NCI-H2107 treated with DMSO at 0.1 percent for 48 hours (cell line): Measurements from ENCODE around the gene DIO3.
"Not testable (repeated sequence)": the region's sequence is repeated elsewhere in the genome, so short reads cannot be mapped to it uniquely, and the experiment has no call there.

Source experiments
- DNase-seq: peaks from one replicate; lab custom pipeline; 2025; ENCODE audit not compliant: unreplicated experiment; lab: John Stamatoyannopoulos, UW

Gene DIO3

DNA sequence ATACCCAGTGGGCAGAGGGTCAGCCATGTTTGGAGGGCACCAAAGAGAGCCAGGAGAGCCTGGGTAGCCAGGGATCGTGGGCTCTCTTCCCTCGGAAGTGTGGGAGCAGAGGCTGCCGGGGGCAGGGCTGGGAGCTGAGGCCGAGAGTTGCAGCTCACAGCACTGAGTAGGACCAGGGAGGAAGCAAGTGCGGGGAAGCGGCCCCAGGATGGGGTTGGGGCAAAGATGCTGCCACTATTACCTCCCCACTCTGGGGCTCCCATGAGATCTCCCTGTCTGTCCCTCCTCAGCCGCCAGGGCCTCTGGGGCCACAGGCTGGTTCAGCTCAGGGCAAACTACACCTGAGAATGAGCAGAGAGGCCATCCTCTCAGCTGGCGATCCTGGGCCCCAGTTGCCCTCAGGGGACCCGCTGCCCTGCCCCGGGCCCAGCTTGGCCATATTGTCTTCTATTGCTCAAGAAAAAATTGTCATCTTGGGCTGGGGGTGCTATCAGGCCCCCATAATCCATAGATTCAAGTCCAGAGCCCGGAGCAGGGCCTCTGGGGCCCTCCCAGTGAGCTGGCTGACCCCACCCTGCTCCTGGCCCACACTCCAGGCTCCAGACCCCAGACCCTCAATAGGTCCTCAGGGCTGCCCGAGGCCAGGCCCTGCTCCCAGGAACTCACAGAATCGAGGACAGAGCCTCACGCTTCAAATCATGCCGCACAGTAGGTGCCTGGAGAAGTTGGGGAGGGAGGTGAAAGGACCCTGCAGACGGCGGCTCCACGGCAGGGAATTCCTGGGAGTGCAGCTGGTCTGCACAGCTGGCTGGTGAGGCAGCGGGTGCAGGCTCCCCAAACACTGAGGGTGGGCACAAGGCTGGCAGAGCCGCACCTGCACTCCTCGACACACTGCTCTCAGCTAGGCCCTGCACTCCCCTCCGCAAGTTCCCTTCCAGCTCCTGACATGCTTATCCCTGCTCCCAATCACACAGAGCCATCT lies 20.5 kb upstream of the DIO3 start:
- no peak for DNase-seq

DNA sequence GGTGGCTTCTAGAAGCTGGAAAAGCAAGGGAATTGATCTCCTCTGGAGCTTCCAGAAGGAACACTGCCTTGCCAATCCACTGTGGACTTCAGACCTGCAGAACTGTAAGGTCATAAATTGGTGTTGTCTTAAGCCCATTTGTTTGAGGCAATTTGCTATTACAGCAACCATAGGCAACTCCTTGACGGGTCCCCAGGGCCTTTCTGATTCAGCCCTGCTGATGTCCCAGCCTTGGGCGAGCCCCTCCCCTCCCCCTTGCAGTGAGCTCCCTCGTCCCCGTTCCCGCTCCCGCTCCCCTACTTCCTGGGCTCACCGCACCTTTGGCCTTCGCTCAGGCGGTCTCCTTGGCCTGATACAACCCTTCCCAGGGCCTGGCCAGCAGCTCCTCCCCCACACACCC lies 18.9 kb upstream of the DIO3 start:
- DNase-seq = no peak

DNA sequence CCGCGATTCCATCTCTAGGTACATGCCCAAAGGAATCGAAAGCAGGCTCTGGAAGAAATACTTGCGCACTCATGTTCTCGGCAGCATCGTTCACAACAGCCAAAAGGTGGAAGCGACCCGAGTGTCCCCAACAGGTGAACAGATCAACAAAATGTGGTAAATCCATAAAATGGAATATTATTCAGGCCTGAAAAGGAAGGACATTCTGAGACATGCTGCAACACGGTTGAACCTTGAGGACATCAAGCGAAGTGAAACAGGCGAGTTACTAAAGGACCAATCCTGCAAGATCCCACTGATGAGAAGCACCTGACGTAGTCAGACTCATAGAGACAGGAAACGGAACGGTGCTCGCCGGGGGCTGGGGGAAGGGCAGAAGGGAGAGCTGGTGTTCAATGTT lies 17.5 kb upstream of the DIO3 start:
- DNase-seq = no peak

DNA sequence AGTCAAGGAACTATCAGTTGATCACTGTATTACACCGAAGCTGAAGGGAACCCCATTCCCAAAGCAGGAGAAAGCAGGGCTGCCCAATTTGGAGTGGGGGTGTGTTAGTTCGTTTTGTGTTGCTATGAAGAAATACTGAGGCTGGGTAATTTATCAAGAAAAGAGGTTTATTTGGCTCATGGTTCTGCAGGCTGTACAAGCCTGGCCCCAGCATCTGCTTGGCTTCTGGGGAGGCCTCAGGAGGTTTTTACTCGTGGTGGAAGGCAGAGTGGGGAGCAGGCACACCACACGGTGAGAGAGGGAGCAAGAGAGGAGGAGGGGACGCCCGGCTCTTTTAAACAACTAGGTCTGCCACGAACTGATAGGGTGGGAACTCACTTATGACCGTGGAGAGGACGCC lies 16.7 kb upstream of the DIO3 start:
- DNase-seq = no peak

DNA sequence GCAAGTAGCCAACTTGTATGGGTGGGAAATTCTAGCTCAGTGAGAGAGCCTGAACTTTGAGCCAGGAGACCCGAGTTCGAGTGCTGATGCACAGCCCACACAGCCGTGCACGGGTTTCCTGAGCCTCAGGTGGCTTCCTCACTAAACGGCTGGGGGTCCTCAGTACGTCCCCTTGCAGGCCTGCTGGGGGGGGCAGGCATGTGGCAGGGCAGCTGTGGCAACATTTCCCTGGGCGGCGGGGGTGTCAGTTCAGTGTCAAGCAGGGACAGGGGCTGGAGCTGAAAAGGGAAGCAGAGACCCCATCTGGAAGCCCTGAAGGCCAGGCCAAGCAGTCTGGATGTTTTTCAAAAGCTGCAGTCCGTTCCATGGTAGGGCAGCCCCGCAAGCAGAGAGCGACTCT lies 14.6 kb upstream of the DIO3 start:
- DNase-seq = no peak

DNA sequence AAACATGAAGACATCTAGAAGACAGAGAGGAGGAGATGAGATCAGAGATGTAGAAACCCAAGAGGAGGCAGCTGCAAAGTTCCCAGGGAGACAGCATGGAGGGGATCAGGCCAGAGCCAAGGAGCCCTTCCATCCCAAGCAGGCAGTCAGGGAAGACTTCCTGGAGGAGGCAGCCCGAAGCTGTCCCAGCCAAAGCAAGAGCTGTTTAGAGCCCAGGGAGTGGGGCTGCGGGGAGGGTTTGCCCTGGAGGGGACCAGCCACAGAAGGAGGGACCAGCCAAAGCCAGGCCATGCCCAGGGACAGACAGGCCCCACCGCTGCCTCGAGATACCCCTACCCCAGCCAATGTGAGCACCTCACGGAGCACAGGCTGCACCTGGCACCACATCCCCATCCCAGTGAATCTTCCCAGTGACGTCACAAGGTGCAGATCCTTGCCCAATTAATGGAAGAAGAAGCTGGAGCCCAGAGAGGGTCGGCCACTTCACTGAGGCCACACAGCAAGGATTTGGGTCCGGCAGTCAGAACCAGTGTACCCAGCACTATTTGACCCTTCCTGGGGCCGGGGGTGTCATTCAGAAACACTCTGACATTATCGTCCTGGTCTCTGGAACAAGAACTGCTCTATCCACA lies 14.1 kb upstream of the DIO3 start:
- DNase-seq = no peak

DNA sequence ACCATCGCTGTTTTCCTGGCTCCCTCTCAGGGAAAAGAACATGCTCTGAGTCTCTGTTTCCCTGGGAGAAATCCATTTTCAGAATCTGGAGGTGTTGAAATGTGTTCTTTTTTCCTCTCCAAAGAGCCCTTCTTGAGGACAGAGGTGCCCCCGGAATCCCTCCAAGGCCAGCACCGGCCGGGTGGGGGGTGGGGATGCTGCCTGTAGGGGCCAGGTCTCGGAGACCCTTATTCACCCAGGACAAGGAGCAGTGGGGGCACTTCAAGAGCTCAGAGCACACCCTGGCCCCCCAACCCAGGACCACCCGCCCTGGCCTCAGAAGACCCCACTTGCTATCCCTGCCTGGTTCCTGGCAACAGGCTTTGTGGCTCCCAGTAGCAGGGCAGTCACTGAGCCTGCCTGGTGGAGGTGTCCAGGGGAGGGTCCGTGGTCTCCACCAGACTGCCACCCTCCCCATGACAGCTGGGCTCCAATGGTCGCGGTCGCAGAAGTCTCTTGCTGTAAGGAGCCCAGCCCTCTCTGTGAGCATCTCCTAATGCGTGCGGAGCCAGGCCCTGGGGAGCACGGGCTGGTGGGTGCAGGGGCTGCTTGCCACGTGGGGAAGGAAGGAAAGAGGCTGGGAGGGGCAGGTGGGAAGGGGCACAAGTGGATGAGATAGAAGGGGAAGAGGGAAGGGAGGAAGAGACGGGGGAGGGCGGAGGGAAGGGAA lies 13.2 kb upstream of the DIO3 start:
- no peak for DNase-seq

DNA sequence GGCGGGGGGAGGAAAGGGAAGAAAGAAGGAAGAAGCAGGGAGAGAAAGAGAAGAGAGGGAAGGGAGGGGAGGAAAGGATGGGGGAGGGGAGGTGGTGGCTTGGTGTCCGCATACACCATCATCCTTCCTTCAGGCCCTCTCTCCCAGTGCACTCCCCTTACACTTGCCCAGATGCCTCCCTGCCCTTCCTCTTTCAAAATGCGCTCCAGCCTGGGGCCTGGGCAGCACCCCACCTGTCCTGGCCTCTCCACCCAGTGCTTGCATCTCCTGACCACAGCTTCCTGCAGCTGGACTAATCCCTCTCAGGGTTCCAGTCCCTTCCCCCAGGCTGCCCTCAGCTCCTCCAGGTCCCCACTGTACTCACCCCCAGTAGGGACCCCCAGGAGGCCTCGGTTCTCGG lies 12.6 kb upstream of the DIO3 start:
- DNase-seq = no peak

DNA sequence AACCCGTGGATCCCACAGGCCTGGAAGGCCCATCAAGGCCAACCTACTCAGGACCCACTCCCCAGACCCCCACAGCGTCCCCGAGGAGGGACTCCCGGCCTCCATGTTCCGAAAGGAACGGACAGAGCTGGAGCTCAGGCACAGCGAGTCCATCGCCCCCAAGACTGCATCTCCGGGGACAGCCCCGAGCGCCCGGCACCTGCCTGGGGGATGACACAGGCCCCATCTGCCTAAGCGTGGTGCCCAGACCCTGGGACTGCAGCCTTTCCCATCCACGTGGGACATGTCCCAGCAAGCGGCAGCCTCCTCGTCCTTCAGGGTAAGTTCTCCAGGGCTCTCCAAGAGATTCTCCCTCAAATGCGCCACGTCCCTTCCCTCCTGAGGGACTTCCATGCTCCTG lies 12.1 kb upstream of the DIO3 start:
- no peak for DNase-seq

DNA sequence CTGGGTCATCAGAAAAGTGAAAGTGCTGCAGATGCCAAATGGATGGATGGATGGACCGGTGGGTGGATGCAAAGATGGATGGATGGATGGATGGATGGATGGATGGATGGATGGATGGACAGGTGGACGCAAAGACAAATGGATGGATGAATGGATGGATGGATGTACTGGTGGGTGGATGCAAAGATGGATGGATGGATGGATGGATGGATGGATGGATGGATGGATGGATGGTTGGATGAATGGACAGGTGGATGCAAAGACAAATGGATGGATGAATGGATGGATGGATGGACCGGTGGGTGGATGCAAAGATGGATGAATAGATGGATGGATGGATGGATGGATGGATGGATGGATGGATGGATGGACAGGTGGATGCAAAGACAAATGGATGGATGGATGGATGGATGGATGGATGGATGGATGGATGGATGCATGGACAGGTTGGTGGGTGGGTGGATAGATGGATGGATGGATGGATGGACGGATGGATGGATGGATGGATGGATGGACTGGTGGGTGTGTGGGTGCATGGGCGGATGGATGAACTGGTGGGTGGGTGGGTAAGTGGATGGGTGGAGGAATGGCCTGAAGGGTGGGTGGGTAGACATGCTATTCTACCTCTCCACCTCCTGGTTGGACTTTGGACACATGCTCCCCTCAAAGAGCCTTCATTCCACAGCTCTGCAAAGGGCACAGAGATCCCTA lies 10.9 kb upstream of the DIO3 start:
- DNase-seq = not testable (repeated sequence)

DNA sequence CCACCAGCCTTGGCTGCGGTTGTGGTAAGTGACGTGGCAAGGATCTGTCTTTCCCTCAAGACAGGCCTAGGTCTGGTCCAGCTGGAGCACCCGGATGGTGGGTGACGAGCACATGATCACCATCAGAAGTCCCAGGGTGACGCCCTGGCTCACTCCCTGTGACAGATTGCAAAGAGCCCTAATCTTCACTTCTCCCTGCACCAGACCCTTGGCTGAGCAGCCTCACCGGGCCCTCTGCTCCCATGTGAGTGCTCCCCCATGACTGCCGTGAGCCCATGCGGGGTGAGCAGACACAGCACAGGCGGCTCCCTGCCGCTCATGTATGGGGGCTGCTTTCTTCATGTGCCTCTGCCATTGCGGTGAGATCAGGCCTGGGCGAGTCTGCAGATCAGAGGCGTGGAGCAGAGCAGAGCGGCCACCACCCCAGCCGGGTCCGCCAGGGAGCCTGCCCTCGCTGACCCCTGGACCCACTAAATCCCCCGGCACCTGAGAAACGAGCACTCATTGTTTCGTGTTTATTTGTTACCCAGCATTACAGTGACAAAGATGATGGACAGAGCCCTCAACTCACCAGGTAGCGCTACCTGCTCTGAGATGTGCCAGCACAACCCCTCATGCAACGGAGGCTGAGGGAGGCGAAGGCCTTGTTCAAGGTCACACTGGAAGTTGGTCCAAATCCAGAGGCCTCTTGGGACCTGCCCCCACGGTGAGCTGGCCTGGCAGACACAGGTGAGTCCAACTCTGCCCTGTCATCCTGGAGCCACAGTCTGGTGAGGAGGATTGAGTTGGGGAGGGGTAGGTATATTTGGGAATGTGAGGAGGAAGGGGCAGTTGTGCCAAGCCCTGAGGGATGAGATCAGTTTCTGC lies 9.3 kb upstream of the DIO3 start:
- no peak for DNase-seq

DNA sequence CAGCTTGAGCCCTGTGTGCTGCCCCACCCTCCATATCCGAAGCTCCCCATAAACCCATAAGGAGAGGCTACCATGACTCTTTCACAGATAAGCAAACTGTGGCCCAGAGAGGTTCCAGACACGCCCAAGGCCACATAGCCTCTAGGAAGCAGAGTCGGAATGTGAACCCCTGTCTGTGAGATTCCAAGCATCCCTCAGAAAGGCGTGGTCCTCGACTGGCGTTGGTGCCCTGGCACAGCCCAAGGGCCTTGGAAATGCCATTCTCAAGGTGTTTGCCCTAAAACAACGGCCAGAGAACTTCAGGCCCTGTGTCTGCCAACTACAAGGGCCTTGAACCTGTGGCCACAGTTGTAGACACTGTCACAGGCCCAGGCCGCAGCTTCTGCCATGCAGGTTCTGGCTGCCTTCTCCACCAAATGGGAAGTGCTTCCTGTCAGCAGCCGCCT lies 8.5 kb upstream of the DIO3 start:
- DNase-seq = no peak

DNA sequence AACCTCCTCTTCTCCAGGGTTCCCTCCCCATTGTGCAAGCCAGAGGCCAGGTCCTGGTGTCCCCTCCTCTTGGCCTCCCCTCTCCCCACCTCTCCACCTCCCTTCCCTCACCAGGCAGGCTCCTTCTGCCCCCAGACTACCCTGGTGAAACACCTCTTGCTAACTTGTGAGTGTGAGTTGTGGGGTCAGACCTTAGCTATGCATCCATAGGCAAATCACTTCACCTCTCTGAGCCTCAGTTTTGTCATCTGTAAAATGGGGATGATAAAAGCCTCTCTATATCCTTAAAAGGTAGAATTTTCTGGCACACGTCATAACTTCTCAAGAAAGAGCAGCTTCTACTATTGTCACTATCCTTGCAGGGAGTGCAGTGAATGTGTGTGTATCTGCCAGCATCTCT lies 7.9 kb upstream of the DIO3 start:
- DNase-seq = no peak

DNA sequence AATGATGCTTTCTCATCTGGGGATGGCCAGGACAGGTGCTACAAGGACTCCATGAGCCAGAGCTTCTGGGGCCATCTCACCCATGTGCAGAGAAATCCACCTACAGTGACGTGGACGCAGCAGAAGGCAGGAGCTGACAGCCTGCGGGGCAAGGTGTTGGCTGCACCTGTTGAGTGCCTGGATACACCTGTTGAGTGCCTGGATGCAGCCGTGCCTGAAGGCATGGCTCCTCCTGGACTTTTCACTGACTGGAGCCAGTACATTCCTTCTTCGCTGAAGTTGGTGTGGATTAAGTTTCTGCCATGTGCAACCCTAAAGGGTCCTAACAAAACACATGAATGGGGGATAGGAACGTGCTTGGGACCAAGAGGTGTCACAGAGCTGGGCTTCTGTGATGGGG lies 7.4 kb upstream of the DIO3 start:
- no peak for DNase-seq

DNA sequence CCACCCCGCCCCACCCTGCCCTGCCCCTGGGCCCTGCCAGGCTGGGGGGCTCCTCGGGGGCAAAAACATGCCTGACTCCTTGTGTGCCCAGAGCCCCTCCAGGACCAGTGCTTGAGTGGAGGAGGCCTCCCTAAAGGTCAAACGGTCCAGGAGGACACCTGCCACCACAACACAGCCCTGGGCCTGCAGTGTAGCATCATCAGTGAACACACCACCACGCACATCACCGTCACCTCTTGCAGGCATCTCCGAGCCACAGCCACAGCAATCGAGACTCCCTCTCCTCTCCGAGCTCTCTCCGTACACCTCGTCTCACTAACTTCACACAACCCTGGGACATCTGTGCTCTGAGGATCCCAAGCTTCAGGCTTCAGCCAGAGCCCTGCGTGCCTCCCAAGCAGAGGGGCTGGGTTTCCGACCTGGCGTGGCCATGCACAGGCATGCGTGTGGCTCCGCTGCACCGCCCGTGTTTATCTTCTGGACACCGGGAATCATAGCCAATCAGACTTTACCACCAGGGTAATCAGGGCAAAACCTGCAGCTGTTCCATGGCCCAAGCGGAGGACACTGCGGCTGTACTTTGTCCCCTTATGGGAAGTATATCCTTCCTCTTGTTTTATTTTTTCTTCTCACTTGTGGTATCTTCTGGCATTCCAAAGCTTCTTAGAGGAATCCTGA lies 6.2 kb upstream of the DIO3 start:
- DNase-seq = no peak

DNA sequence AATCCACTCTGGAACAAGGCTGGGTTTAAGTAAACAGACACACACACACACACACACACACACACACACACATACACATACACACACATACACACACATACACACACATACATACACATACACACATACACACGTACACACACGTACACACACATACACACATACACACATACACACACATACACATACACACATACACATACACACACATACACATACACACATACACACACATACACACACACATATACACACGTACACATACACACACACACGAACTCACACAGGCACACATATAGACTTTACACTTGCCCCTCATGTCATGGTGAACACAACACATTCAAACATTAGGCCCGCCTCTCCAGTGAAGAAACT lies 5.6 kb upstream of the DIO3 start:
- DNase-seq = not testable (repeated sequence)

DNA sequence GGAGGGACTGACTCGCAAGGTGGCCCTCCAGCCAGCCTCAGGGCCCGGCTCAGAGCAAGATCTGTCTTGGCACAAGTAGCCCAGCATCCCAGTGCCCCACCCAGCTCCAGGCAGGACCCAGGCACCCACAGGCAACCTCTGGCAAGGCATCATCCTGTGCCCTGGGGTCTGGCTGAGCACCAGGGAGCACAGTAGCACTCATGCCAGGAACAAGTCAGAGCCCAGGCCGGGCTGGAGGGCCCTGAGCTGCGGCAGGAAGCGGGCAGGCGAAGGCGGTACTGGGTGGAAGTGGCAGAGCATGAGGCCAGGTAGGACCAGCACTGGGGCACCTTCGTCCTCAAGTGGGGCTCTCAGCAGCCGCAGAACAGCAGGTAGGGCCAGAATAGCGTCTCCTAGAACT lies 5.2 kb upstream of the DIO3 start:
- DNase-seq = no peak

DNA sequence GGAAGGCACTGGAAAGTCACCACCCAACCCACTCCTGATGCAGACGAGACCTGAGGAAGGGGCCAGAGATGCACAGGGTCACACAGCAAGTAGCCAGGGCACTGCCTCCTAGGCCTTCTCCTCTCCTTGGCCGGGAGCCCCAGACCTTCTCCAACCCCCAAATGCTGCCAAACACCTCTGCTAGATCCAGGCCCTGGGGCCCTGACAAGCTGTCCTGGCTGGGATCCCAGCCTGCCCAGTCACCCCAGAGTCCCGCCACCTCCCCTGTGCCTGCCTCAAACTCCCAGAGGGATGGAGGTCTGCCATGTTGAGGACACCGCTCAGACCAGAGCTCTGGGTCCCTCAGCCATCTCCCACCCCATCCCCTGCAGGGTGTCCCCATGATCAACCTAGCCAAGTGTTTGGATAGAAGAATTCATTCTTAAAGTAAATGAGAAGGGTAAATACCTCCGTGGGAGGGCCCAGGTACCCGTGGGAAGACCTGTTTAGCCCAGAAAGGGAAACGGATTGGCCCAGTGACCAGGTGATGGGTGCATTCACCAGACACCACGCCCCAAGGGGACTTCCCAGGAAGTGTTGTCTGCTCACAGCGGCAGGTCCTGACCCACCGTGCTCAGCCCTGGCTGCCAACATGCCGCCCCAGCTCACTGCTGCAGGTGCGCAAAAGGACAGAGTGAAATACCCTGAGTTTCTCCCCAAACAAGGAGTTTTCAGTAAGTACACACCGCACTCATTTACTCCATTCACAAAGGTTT lies 4.6 kb upstream of the DIO3 start:
- no peak for DNase-seq

DNA sequence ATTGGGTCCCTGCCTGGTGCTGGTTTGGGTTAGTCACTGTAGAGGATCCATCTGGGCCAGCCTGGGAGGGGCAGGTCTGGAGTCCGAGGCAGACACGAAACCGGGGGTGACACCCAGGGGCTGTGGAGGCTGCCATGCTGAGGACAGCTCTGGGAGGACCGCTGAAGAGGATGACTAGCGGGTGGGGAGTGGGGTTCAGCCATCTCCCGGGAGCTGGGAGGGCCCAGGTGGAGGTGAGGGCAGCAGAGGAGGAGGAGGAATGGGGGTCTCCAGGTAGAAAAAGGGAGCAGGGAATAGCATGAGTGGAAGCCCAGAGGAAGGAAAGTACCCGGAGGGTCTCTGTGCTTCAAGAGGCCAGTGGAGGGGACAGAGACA lies 4.0 kb upstream of the DIO3 start:
- DNase-seq = no peak
